Stimulated activated naive B cell treated with anti-CD40 and anti-IgM and Interleukin-4, amounts not matched to agents 10 μg/mL and 1 μg/mL and 100 μg/mL, for 72 hours (primary cell): ENCODE measurements around the gene MRO.
"Not testable (repeated sequence)": the region's sequence is repeated elsewhere in the genome, so short reads cannot be mapped to it uniquely, and the experiment has no call there.

Source experiments
- ATAC-seq, 2 donors: fragments of 150-1000 bp; cut with Tn5 transposase; replicated peaks; 2 replicates each; pipeline ENCODE4 v1.10.0; 2021; ENCODE audit warnings: moderate library complexity in 1 of 2
- DNase-seq: peaks from one replicate; pipeline ENCODE4 v3.0.0; 2021
- H3K27ac Mint-ChIP-seq: one replicate; pipeline ENCODE4 v1.8.0; 2022; ENCODE audit warnings: mild to moderate bottlenecking, mixed read lengths
- H3K27me3 Mint-ChIP-seq, 2 donors: one replicate each; pipeline ENCODE4 v1.8.0; 2022; ENCODE audit warnings: mixed read lengths in 2 of 2
- H3K36me3 Mint-ChIP-seq, 2 donors: one replicate each; pipeline ENCODE4 v1.8.0; 2022; ENCODE audit warnings: mixed read lengths in 2 of 2, mild to moderate bottlenecking in 1 of 2
- H3K4me1 Mint-ChIP-seq, 2 donors: one replicate each; pipeline ENCODE4 v1.8.0; 2022; ENCODE audit warnings: mixed read lengths in 2 of 2, mild to moderate bottlenecking in 1 of 2
- H3K4me3 Mint-ChIP-seq, 2 donors: one replicate each; pipeline ENCODE4 v1.8.0; 2022; ENCODE audit warnings: mild to moderate bottlenecking in 2 of 2, mixed read lengths in 2 of 2, moderate library complexity in 1 of 2
- H3K9me3 Mint-ChIP-seq, 2 donors: one replicate each; pipeline ENCODE4 v1.8.0; 2022; ENCODE audit warnings: mixed read lengths in 2 of 2, mild to moderate bottlenecking in 1 of 2

MRO gene

DNA sequence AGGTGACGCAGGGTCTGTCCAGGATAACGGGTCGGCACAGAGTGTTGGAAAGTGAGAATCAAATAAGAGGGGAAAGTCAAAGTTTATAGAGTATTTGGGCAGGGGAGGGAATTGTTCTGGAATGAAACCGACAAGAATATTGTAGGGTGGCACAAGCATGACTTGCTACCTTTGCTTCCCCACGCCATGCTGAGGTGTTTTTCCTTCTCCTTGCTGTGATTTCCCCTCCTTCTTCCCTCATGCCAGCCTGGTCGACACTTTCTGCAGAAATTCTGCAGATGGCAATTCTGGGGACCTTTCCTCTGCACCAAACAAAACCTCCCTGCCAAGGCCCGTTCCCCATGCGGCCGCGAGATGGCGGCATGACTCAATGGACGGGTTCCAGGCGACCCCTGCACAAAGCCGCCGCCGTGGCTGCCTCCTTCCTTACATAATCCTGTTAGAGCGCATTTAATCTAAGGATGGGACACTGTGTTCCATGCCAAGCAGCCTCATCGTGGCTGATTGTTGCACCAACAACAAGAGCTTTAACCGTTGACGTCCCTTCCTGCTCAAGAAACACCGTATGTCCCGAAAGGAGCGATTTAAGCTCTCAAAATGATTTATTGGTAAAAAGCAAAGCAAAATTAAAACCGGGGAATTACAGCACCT, at the start of gene MRO:
MRO (minus strand) TSS at position 289 of the 651 bp plus-strand sequence. CDS start 10,616 bp downstream, outside the sequence.
- H3K36me3 Mint-ChIP-seq, result no peaks in the 10 kb centered on the region
- DNase-seq (peak; percentile 68), ATAC-seq (peak; percentile 86 to 90)
- H3K4me1 Mint-ChIP-seq, result peaks cover 15 to 23% of the 10 kb centered on the region in 2 donors
- H3K27me3 Mint-ChIP-seq, result no peaks in the 10 kb centered on the region
- H3K4me3 Mint-ChIP-seq, result no peak within 1 kb of the TSS
- H3K9me3 Mint-ChIP-seq, result peaks cover 0 to 3% of the 10 kb centered on the region in 2 donors
- H3K27ac Mint-ChIP-seq, result no peak within 1 kb of the TSS

GRCh38 chr18:50869150-50869549, 49.3 kb upstream of the MRO start:
- H3K27me3 Mint-ChIP-seq, result no peaks in the 10 kb centered on the region
- H3K27ac Mint-ChIP-seq, result no peak overlapping the region
- no peak overlapping the region for H3K4me3 Mint-ChIP-seq
- H3K9me3 Mint-ChIP-seq, result no peaks in the 10 kb centered on the region
- no peaks in the 10 kb centered on the region for H3K4me1 Mint-ChIP-seq
- no peak for ATAC-seq
- H3K36me3 Mint-ChIP-seq, result no peaks in the 10 kb centered on the region
- no peak for DNase-seq

DNA sequence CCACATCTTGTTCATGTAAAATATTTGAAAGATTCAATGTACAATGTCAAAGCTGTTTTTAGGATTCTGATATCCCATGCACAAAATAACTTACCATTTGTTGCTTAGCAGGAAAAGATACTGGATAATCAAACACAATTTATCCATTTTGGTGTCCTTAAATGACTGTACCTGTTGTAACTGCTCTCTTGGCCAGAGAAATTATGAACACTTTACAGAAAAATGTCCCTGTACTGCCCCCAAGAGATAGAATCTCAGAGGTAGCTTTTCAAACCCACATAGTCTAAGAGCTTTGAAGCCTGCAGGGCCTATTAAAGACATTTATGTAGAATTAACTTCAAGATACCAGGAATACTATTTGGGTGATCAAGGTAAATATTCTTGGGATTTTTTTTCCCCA, 46.9 kb upstream of the MRO start:
- Mint-ChIP-seq H3K36me3 (no peaks in the 10 kb centered on the region), H3K4me1 (peaks cover 9 to 13% of the 10 kb centered on the region in 2 donors), H3K27me3 (no peaks in the 10 kb centered on the region), H3K9me3 (no peaks in the 10 kb centered on the region), H3K4me3 (no peak overlapping the region), H3K27ac (no peak overlapping the region)
- ATAC-seq (peak; percentile 68 to 77), DNase-seq (no peak)

GRCh38 chr18:50863840-50864375, 44.1 kb upstream of the MRO start:
- H3K4me1 Mint-ChIP-seq, result peaks cover 10 to 19% of the 10 kb centered on the region in 2 donors
- no peaks in the 10 kb centered on the region for H3K27me3 Mint-ChIP-seq

GRCh38 chr18:50862401-50862800, 42.6 kb upstream of the MRO start:
- H3K4me1 Mint-ChIP-seq, result peaks cover 10 to 19% of the 10 kb centered on the region in 2 donors
- H3K27me3 Mint-ChIP-seq, result peaks cover 0 to 4% of the 10 kb centered on the region in 2 donors
- H3K4me3 Mint-ChIP-seq, result peak overlapping the region; percentile 13 to 65
- no peaks in the 10 kb centered on the region for H3K36me3 Mint-ChIP-seq
- H3K9me3 Mint-ChIP-seq, result no peaks in the 10 kb centered on the region
- ATAC-seq (peak; percentile 67 to 71), DNase-seq (no peak)
- H3K27ac Mint-ChIP-seq, result peak overlapping the region; percentile 75

More at GRCh38 chr18:50863840-50864375, 44.1 kb upstream of the MRO start:
- Mint-ChIP-seq H3K9me3 (no peaks in the 10 kb centered on the region), H3K36me3 (no peaks in the 10 kb centered on the region), H3K27ac (no peak overlapping the region), H3K4me3 (no peak overlapping the region)
- DNase-seq, result no peak
- ATAC-seq, result no peak

- no peak for DNase-seq
- peaks cover 10 to 19% of the 10 kb centered on the region in 2 donors for H3K4me1 Mint-ChIP-seq
- H3K27ac Mint-ChIP-seq, result no peak overlapping the region
Measured at GRCh38 chr18:50861617-50862016, 41.8 kb upstream of the MRO start.

GRCh38 chr18:50859793-50860555, 40.2 kb upstream of the MRO start:
- no peak for ATAC-seq
- Mint-ChIP-seq H3K4me1 (peaks cover 10 to 19% of the 10 kb centered on the region in 2 donors), H3K27ac (peak overlapping the region; percentile 42), H3K9me3 (no peaks in the 10 kb centered on the region), H3K4me3 (no peak overlapping the region), H3K27me3 (peaks cover 0 to 4% of the 10 kb centered on the region in 2 donors), H3K36me3 (no peaks in the 10 kb centered on the region)
- DNase-seq, result no peak

More at GRCh38 chr18:50861617-50862016, 41.8 kb upstream of the MRO start:
- Mint-ChIP-seq H3K9me3 (no peaks in the 10 kb centered on the region), H3K4me3 (no peak overlapping the region), H3K27me3 (peaks cover 0 to 4% of the 10 kb centered on the region in 2 donors), H3K36me3 (no peaks in the 10 kb centered on the region)
- ATAC-seq, result peak in 1 of 2 donors; percentile 22

DNA sequence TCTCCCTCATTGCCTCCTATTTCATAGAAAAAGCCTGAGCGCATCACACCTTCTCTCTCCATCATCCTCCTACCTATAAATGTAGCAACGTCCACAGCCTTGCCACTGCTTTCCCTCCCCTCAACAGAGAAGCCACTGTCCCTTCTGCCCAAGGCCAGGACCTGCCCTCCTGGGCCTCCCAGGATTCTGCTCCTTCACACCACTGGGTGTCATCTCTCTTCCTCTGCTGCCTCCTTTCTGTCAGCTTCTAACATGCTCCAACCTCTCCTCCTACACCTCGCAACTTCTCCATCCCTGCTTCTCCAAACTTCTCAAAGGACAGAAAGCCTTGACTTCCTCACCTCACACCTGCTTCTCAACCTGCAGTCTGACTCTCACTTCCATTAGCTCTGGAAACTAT, 37.9 kb upstream of the MRO start:
- Mint-ChIP-seq H3K27me3 (peaks cover 8 to 9% of the 10 kb centered on the region in 2 donors), H3K36me3 (peaks cover 1 to 3% of the 10 kb centered on the region in 2 donors), H3K4me3 (no peak overlapping the region), H3K9me3 (peaks cover 0 to 3% of the 10 kb centered on the region in 2 donors), H3K4me1 (peaks cover 9 to 15% of the 10 kb centered on the region in 2 donors), H3K27ac (no peak overlapping the region)
- DNase-seq (no peak), ATAC-seq (no peak)

DNA sequence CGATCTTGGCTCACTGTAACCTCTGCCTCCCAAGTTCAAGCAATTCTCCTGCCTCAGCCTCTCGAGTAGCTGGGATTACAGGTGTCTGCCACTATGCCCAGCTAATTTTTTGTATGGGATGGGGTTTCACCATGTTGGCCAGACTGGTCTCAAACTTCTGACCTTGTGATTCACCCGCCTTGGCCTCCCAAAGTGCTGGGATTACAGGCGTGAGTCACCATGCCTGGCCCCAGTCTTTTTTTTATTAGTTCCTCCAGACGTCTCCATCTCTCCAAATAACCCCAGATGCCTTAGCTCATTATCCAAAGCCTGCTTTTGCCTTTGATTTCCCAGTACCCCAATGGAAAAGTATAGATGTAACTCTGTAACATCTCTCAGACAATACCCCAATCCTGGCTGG, 37.4 kb upstream of the MRO start:
- not testable (repeated sequence) for H3K4me3 Mint-ChIP-seq, H3K9me3 Mint-ChIP-seq, ATAC-seq, DNase-seq, H3K36me3 Mint-ChIP-seq, H3K27ac Mint-ChIP-seq, H3K4me1 Mint-ChIP-seq
- peaks cover 8 to 12% of the 10 kb centered on the region in 2 donors for H3K27me3 Mint-ChIP-seq

- no peak for ATAC-seq
- Mint-ChIP-seq H3K27me3 (peaks cover 8 to 12% of the 10 kb centered on the region in 2 donors), H3K4me3 (no peak overlapping the region), H3K36me3 (peaks cover 3 to 4% of the 10 kb centered on the region in 2 donors), H3K4me1 (no peaks in the 10 kb centered on the region), H3K9me3 (peaks cover 0 to 3% of the 10 kb centered on the region in 2 donors), H3K27ac (no peak overlapping the region)
- no peak for DNase-seq
Measured at GRCh38 chr18:50855976-50856757, 36.4 kb upstream of the MRO start.

GRCh38 chr18:50853863-50854271, 34.1 kb upstream of the MRO start:
- ATAC-seq (no peak), DNase-seq (no peak)
- peaks cover 3 to 4% of the 10 kb centered on the region in 2 donors for H3K36me3 Mint-ChIP-seq
- H3K4me3 Mint-ChIP-seq, result no peak overlapping the region
- peaks cover 14 to 16% of the 10 kb centered on the region in 2 donors for H3K27me3 Mint-ChIP-seq
- no peaks in the 10 kb centered on the region for H3K4me1 Mint-ChIP-seq
- no peak overlapping the region for H3K27ac Mint-ChIP-seq
- peaks cover 0 to 3% of the 10 kb centered on the region in 2 donors for H3K9me3 Mint-ChIP-seq

DNA sequence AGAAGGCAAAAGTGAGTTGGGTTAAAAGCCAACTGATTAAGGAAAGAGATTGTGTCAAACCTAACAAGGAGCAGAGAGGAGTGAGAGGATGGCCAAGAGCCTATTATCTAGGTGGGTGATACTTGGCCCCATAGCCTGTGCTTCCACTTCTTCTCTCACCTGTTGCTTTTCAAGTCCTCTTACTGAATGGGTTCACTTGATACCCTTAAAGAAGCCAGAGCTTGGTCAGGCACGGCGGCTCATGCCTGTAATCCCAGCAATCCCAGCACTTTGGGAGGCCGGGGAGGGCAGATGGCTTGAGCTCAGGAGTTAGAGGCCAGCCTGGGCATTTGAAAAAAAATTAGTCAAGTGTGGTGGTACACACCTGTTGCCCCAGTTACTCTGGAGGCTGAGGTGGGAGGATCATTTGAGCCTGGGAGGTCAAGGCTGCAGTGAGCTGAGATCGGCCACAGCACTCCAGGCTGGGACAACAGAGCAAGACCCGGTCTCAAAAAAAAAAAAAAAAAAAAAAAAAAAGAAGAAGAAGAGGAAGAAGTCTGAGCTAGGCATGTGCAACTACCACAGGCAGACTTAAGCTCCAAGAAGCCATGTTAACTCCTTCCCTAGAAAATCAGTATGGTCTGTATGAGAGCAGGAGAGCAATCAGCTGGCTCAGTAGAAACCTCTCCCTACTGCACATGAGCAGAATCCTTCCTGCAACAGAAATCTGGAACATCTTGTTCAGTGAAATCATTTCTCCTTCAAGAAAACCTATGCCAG, 30.7 kb upstream of the MRO start:
- DNase-seq, result no peak
- Mint-ChIP-seq H3K9me3 (peaks cover 0 to 3% of the 10 kb centered on the region in 2 donors), H3K4me3 (no peak overlapping the region), H3K27me3 (peaks cover 12 to 14% of the 10 kb centered on the region in 2 donors), H3K4me1 (no peaks in the 10 kb centered on the region), H3K36me3 (peaks cover 3 to 4% of the 10 kb centered on the region in 2 donors), H3K27ac (no peak overlapping the region)
- no peak for ATAC-seq

DNA sequence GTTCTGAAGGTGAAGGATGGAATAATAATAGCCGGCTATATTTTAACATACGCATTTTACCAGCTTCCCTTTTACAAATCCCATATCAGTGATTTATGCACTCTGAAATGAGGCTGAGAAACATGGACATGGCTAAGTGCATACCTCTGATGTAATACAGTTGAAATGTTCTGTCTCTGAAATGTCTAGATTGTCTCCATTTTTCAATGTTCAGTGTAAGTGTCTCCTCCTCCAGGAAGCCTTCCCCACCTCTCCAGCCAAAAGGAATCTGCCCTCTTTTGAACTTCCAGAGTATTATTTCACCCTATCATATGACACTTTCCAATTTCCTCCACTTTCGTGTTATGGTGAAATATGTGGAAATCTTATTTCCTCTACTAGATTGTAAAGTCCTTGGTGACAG, 29.6 kb upstream of the MRO start:
- no peak for ATAC-seq
- no peak for DNase-seq
- H3K27ac Mint-ChIP-seq, result no peak overlapping the region
- peaks cover 11 to 13% of the 10 kb centered on the region in 2 donors for H3K27me3 Mint-ChIP-seq
- no peak overlapping the region for H3K4me3 Mint-ChIP-seq
- peaks cover 2 to 4% of the 10 kb centered on the region in 2 donors for H3K36me3 Mint-ChIP-seq
- H3K9me3 Mint-ChIP-seq, result peaks cover 0 to 3% of the 10 kb centered on the region in 2 donors
- H3K4me1 Mint-ChIP-seq, result no peaks in the 10 kb centered on the region
